ENCODE results near the gene POLH.
"Not testable (repeated sequence)": the region's sequence is repeated elsewhere in the genome, so short reads cannot be mapped to it uniquely, and the experiment has no call there.

The POLH gene

DNA sequence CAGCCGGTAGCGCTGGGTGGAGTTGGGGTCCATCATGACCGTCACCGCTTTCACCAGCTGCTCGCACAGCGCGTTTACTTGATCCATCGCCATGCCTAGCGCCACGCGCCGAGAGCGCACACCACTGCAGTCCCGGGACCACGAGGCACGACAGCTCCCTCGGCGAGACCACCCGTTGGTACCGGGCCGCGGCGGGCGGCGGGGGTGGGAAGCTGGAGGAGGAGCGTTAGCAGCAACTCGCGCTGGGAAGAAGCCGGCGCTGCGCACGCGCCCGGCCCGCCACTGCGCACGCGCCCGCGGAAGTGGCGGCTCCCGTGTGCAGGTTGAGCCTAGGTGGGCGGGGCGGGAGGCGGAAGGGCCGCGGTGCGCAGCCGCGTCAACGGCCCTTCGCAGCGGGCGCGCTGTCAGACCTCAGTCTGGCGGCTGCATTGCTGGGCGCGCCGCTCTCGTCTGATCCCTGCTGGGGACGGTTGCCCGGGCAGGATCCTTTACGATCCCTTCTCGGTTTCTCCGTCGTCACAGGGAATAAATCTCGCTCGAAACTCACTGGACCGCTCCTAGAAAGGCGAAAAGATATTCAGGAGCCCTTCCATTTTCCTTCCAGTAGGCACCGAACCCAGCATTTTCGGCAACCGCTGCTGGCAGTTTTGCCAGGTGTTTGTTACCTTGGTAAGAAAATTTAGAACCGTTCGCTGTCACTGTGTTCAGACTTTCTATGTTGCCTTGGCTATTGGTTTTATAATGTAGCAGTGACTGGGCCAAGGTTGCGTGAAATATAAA is at the start of gene POLH, which contains the start of gene XPO5:
POLH (plus strand) TSS at position 414 of the 780 bp plus-strand sequence. CDS start 6,135 bp downstream, outside the sequence.
XPO5 (minus strand) TSS at position 267 of the 780 bp plus-strand sequence; CDS start at position 93, 174 bp downstream.
- Histone ChIP-seq H3K4me1 (ENCODE audit: low read depth, poor library complexity, severe bottlenecking) (peaks cover 32% of the 10 kb centered on the region), H3K27me3 (ENCODE audit: insufficient read depth, low read depth) (no peaks in the 10 kb centered on the region), H2AFZ (ENCODE audit: low read depth) (peak within 1 kb of the TSS; percentile 74), H3K4me2 (peak within 1 kb of the TSS; percentile 83), H3K79me2 (ENCODE audit: insufficient read depth, low read depth) (peaks cover 69% of the 10 kb centered on the region), H3K36me3 (ENCODE audit: insufficient read depth) (no peaks in the 10 kb centered on the region; the same call in 1 of the 2 replicates), H3K9ac (peak within 1 kb of the TSS; percentile 69; the same call in 1 of the 2 replicates), H3K27ac (peak within 1 kb of the TSS; percentile 63), H3K4me3 (IDR thresholded peaks at IDR 0.05; ENCODE audit: insufficient read depth, low read depth, low read length) (peak within 1 kb of the TSS; percentile 45), H4K20me1 (ENCODE audit: insufficient read depth) (no peaks in the 10 kb centered on the region)
- TF ChIP-seq, protein P1, sequence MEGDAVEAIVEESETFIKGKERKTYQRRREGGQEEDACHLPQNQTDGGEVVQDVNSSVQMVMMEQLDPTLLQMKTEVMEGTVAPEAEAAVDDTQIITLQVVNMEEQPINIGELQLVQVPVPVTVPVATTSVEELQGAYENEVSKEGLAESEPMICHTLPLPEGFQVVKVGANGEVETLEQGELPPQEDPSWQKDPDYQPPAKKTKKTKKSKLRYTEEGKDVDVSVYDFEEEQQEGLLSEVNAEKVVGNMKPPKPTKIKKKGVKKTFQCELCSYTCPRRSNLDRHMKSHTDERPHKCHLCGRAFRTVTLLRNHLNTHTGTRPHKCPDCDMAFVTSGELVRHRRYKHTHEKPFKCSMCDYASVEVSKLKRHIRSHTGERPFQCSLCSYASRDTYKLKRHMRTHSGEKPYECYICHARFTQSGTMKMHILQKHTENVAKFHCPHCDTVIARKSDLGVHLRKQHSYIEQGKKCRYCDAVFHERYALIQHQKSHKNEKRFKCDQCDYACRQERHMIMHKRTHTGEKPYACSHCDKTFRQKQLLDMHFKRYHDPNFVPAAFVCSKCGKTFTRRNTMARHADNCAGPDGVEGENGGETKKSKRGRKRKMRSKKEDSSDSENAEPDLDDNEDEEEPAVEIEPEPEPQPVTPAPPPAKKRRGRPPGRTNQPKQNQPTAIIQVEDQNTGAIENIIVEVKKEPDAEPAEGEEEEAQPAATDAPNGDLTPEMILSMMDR (conservative IDR thresholded peaks at IDR 0.05; ENCODE audit: low read depth, low read length), result no peak

DNA sequence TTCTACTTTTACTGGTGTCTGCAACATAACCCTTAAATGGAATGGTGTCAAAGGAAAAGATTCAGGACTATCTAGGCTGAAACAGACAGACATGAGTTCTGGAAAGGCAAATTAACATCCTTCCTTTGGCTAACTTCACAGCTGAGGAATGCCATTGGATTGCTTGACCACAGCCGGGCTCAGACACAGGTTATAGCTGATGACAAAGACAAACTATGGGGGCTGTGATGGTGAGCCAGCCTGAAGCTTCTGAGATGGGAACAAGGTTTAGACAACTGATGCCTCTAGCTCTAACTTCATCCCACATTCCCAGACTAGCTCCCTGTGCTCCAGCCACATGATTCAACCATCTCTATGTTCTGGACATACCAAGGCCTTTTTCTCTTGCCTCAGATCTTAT is 43.8 kb upstream of the POLH start:
- H3K27me3 ChIP-seq (ENCODE audit: insufficient read depth, low read depth), result no peaks in the 10 kb centered on the region
- H3K79me2 ChIP-seq (ENCODE audit: insufficient read depth, low read depth), result no peaks in the 10 kb centered on the region
- no peaks in the 10 kb centered on the region for H4K20me1 ChIP-seq (ENCODE audit: insufficient read depth)
- no peak overlapping the region for H2AFZ ChIP-seq (ENCODE audit: low read depth)
- no peak overlapping the region for H3K27ac ChIP-seq
- TF ChIP-seq, protein P1 (conservative IDR thresholded peaks at IDR 0.05; ENCODE audit: low read depth, low read length), result no peak
- peaks cover 4% of the 10 kb centered on the region; the same call in 1 of the 2 replicates for H3K36me3 ChIP-seq (ENCODE audit: insufficient read depth)
- no peak overlapping the region for H3K4me3 ChIP-seq (IDR thresholded peaks at IDR 0.05; ENCODE audit: insufficient read depth, low read depth, low read length)
- no peak overlapping the region for H3K9ac ChIP-seq
- no peak overlapping the region for H3K4me2 ChIP-seq
- no peaks in the 10 kb centered on the region for H3K4me1 ChIP-seq (ENCODE audit: low read depth, poor library complexity, severe bottlenecking)

DNA sequence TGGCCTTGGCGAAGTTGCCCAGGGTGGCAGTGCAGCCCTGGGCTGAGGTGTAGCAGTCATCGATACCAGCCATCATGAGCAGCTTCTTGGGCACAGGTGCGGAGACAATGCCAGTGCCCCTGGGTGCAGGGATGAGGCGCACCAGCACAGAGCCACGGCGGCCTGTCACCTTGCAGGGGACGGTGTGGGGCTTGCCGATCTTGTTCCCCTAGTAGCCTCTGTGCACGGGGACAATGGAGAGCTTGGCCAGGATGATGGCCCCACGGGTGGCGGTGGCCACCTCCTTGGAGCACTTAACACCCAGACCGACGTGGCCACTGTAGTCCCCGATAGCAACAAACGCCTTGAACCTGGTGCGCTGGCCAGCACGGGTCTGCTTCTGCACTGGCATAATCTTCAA is 37.0 kb upstream of the POLH start:
- not testable (repeated sequence) for H3K36me3 ChIP-seq (ENCODE audit: insufficient read depth); H2AFZ ChIP-seq (ENCODE audit: low read depth); H3K79me2 ChIP-seq (ENCODE audit: insufficient read depth, low read depth)

DNA sequence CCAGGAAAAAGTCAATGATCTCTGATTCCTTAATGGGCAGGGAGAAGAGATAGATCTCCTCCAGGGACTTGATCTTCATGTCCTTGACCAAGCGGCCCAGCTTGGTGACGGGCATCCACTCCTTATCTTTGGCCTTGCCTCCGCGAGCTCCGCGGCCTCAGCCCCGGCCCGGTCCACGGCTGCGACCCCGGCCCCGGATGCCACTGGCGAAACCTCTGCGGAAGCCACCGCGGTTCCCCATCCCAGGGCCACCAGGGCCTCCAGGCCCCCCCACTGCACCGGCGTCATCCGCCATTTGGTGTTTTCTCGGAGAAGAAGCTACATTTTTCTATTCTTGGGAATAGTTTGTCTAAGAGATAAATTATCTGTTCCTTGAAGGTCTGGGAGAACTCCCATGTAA is 36.6 kb upstream of the POLH start:
- H3K4me1 ChIP-seq (ENCODE audit: low read depth, poor library complexity, severe bottlenecking); H3K4me3 ChIP-seq (IDR thresholded peaks at IDR 0.05; ENCODE audit: insufficient read depth, low read depth, low read length); H3K4me2 ChIP-seq; H3K27ac ChIP-seq; H4K20me1 ChIP-seq (ENCODE audit: insufficient read depth); H3K79me2 ChIP-seq (ENCODE audit: insufficient read depth, low read depth); H2AFZ ChIP-seq (ENCODE audit: low read depth); H3K9ac ChIP-seq; H3K27me3 ChIP-seq (ENCODE audit: insufficient read depth, low read depth): not testable (repeated sequence)
- peaks cover 10% of the 10 kb centered on the region; the same call in 1 of the 2 replicates for H3K36me3 ChIP-seq (ENCODE audit: insufficient read depth)

More for the DNA sequence above, 37.0 kb upstream of the POLH start:
- H3K9ac ChIP-seq; H3K27ac ChIP-seq; H3K4me2 ChIP-seq; H3K27me3 ChIP-seq (ENCODE audit: insufficient read depth, low read depth); H3K4me1 ChIP-seq (ENCODE audit: low read depth, poor library complexity, severe bottlenecking); H4K20me1 ChIP-seq (ENCODE audit: insufficient read depth); H3K4me3 ChIP-seq (IDR thresholded peaks at IDR 0.05; ENCODE audit: insufficient read depth, low read depth, low read length): not testable (repeated sequence)

DNA sequence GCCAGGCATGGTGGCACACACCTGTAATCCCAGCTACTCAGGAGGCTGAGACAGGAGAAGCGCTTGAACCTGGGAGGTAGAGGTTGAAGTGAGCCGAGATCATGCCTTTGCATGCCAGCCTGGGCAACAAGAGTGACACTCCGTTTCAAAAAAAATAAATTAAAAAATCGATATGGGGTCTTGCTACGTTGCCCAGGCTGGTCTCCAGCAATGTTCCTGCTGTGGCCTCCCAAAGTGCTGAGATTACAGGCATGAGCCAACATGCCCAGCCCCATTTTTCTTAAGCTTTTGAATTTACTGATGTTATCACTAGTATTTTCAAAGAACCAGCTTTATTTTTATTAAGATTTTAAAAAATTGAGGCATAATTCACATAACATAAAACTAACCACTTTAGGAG is 35.5 kb upstream of the POLH start:
- Histone ChIP-seq H4K20me1 (ENCODE audit: insufficient read depth) (no peaks in the 10 kb centered on the region), H3K4me2 (no peak overlapping the region), H3K36me3 (ENCODE audit: insufficient read depth) (peaks cover 14% of the 10 kb centered on the region; the same call in 1 of the 2 replicates), H3K27ac (no peak overlapping the region), H3K27me3 (ENCODE audit: insufficient read depth, low read depth) (no peaks in the 10 kb centered on the region), H2AFZ (ENCODE audit: low read depth) (no peak overlapping the region), H3K4me3 (IDR thresholded peaks at IDR 0.05; ENCODE audit: insufficient read depth, low read depth, low read length) (no peak overlapping the region), H3K4me1 (ENCODE audit: low read depth, poor library complexity, severe bottlenecking) (peaks cover 10% of the 10 kb centered on the region), H3K9ac (no peak overlapping the region), H3K79me2 (ENCODE audit: insufficient read depth, low read depth) (no peaks in the 10 kb centered on the region)
- TF ChIP-seq, protein P1 (conservative IDR thresholded peaks at IDR 0.05; ENCODE audit: low read depth, low read length), result no peak
